H1 (cell line): ENCODE data around the gene IP6K3. TPM values are rescaled to one million over a fixed set of nuclear protein-coding genes. Genes with fewer than 3 reads are reported as not detected.

Experiments used
- CBX5 ChIP-seq: fragments of 300-800, 300-1000 bp; sonication (generic); IDR thresholded peaks from 2 replicates; pipeline ENCODE4 v1.7.1; 2016; ENCODE audit warnings: antibody characterized with exemption, low read length, low read depth
- CHD7 ChIP-seq: fragments of 300-600 bp; sonication (generic); IDR thresholded peaks from 2 replicates; pipeline ENCODE4 v1.7.1; 2012; ENCODE audit warnings: low read length, moderate library complexity, mild to moderate bottlenecking, inconsistent platforms; ENCODE audit not compliant: insufficient replicate concordance
- POLR2A ChIP-seq, 2 experiments: IDR thresholded peaks; 1 replicate in 1 of 2; 2 replicates in 1 of 2; pipeline ENCODE4 v1.6.1; 2011; ENCODE audit warnings: low read depth in 2 of 2, low read length in 2 of 2, mild to moderate bottlenecking in 2 of 2; ENCODE audit errors: control extremely low read depth in 1 of 2
- SP2 ChIP-seq: IDR thresholded peaks from 2 replicates; pipeline ENCODE4 v1.6.1; 2012; ENCODE audit warnings: mild to moderate bottlenecking, low read length, inconsistent platforms
- YY1 ChIP-seq: IDR thresholded peaks from 2 replicates; pipeline ENCODE4 v1.6.1; 2011; ENCODE audit warnings: low read depth, mild to moderate bottlenecking, low read length
- polyA plus RNA-seq, 7 experiments: library from polyadenylated mRNA; depleted of rRNA in 3 of 7; stranded (reverse) in 5 of 7; unstranded in 2 of 7; fragments of >200 nt in 5 of 7; fragments of 200-250 nt in 2 of 7; gene quantifications; 1 replicate in 5 of 7; 2 replicates in 1 of 7; 4 replicates in 1 of 7; pipeline versions ENCODE4 v1.2.1 to v1.2.3, GENCODE V29; 2011 to 2013; ENCODE audit warnings: missing spikeins in 2 of 7, mixed read lengths in 2 of 7
- total RNA-seq: library from RNA; stranded (reverse); fragmentation: NEBNext Ultra II Directional; extraction: Animal tissue kit (Norgen Biotek cat#: 25700); gene quantifications from 2 replicates; pipeline ENCODE4 v1.2.1, GENCODE V29; 2021

Gene IP6K3
- total and polyA plus RNA-seq, 2 of the 8 experiments (the other 6 are each of a cell fraction or from before 2014, with no cell fraction given) = 0.22 to 0.73 TPM

- TF ChIP-seq CHD7 (no peak), YY1 (no peak), POLR2A (IDR thresholded peaks at IDR 0.05; ENCODE audit: control extremely low read depth in 1 of 2, low read depth in 2 of 2, low read length in 2 of 2) (no peak), SP2 (no peak), CBX5 (no peak)
Observed at GRCh38 chr6:33718713-33719112, 28.0 kb downstream of the IP6K3 start (continued).
